Measurements from ENCODE around the gene OR2T11. TPM values are rescaled to one million over a fixed set of nuclear protein-coding genes. Genes with fewer than 3 reads are reported as not detected.
A peak's percentile ranks its signal among the peaks of the same experiment; 100 is the strongest.

The OR2T11 gene
- total RNA-seq, 1 donor from 2014 or later = not detected

GRCh38 chr1:248625166-248625565 is 9.7 kb downstream of the OR2T11 start:
- Histone ChIP-seq H3K36me3 (no peaks in the 10 kb centered on the region), H3K4me1 (no peaks in the 10 kb centered on the region), H3K4me3 (no peak overlapping the region), H3K27me3 (no peaks in the 10 kb centered on the region), H3K9me3 (no peaks in the 10 kb centered on the region), H3K27ac (no peak overlapping the region)
- intact Hi-C loops (cut with DNase I) = no loop called here
- DNase-seq (no peak), ATAC-seq (no peak)
- TF ChIP-seq, protein P1, sequence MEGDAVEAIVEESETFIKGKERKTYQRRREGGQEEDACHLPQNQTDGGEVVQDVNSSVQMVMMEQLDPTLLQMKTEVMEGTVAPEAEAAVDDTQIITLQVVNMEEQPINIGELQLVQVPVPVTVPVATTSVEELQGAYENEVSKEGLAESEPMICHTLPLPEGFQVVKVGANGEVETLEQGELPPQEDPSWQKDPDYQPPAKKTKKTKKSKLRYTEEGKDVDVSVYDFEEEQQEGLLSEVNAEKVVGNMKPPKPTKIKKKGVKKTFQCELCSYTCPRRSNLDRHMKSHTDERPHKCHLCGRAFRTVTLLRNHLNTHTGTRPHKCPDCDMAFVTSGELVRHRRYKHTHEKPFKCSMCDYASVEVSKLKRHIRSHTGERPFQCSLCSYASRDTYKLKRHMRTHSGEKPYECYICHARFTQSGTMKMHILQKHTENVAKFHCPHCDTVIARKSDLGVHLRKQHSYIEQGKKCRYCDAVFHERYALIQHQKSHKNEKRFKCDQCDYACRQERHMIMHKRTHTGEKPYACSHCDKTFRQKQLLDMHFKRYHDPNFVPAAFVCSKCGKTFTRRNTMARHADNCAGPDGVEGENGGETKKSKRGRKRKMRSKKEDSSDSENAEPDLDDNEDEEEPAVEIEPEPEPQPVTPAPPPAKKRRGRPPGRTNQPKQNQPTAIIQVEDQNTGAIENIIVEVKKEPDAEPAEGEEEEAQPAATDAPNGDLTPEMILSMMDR (IDR thresholded peaks at IDR 0.05) = no peak

DNA sequence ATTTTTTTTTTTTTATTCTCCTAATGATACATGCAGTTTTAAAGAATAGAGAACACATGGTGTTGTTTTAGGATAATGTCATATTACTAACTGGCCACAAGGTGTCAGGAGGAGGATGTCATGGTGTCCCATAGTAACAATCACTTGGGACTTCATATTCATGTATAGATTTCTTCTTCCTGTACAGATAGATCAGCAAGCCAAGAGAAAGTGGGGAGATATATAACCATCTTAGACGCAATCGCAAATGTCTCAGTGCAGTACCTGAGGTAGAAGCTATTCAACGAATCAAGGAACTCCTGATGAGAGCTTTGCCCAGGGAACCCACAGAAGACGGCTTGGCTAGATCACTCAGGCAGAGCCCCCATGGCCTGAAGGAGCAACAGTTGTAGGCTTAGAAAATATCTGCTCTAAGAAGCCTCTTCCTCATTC is 12.3 kb downstream of the OR2T11 start:
- H3K9me3 ChIP-seq = no peaks in the 10 kb centered on the region
- no peak for DNase-seq
- H3K27ac ChIP-seq = no peak overlapping the region
- H3K27me3 ChIP-seq = no peaks in the 10 kb centered on the region
- ATAC-seq = peak; percentile 84
- H3K4me3 ChIP-seq = no peak overlapping the region
- no peaks in the 10 kb centered on the region for H3K36me3 ChIP-seq
- no peaks in the 10 kb centered on the region for H3K4me1 ChIP-seq
- intact Hi-C loops (cut with DNase I) = no loop called here
- TF ChIP-seq, protein P1 (IDR thresholded peaks at IDR 0.05) = peak; percentile 64

- intact Hi-C loops (cut with DNase I) = no loop called here
- TF ChIP-seq, protein P1 (IDR thresholded peaks at IDR 0.05) = no peak
- Histone ChIP-seq H3K27me3 (no peaks in the 10 kb centered on the region), H3K27ac (no peak overlapping the region), H3K4me1 (no peaks in the 10 kb centered on the region), H3K36me3 (no peaks in the 10 kb centered on the region), H3K4me3 (no peak overlapping the region), H3K9me3 (no peaks in the 10 kb centered on the region)
- ATAC-seq = no peak
- DNase-seq = no peak
These were observed 13.1 kb downstream of the OR2T11 start for GRCh38 chr1:248621770-248622169.

GRCh38 chr1:248618878-248619277 is 16.0 kb downstream of the OR2T11 start:
- H3K27me3 ChIP-seq = no peaks in the 10 kb centered on the region
- H3K36me3 ChIP-seq = no peaks in the 10 kb centered on the region
- H3K27ac ChIP-seq = no peak overlapping the region
- no peaks in the 10 kb centered on the region for H3K9me3 ChIP-seq
- TF ChIP-seq, protein P1 (IDR thresholded peaks at IDR 0.05) = peak; percentile 71
- no peaks in the 10 kb centered on the region for H3K4me1 ChIP-seq
- intact Hi-C loops (cut with DNase I) = no loop called here
- peak; percentile 73 for ATAC-seq
- no peak for DNase-seq
- H3K4me3 ChIP-seq = no peak overlapping the region

DNA sequence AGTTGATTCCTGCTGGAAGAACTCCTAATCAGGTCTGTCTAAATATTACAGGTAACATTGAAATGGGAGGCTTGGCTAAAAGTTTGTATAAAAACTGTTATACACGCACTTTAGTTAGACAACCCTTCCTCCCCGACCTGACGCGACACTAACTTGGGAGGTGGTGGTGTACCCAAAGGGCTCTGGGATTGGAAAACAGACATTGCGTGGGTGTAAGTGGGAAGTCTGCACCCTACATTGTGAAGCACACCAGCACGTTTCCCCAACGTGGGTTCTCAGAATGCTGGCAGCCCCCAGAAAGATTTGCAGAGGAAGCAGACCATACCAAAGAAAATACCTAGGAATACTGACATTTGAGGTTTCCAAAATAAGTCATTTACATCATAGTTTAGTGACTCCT is 16.8 kb downstream of the OR2T11 start:
- TF ChIP-seq, protein P1 (IDR thresholded peaks at IDR 0.05) = no peak
- no peaks in the 10 kb centered on the region for H3K9me3 ChIP-seq
- no peaks in the 10 kb centered on the region for H3K36me3 ChIP-seq
- DNase-seq = no peak
- H3K4me3 ChIP-seq = no peak overlapping the region
- H3K4me1 ChIP-seq = no peaks in the 10 kb centered on the region
- intact Hi-C loops (cut with DNase I) = no loop called here
- H3K27ac ChIP-seq = no peak overlapping the region
- ATAC-seq = no peak
- no peaks in the 10 kb centered on the region for H3K27me3 ChIP-seq

DNA sequence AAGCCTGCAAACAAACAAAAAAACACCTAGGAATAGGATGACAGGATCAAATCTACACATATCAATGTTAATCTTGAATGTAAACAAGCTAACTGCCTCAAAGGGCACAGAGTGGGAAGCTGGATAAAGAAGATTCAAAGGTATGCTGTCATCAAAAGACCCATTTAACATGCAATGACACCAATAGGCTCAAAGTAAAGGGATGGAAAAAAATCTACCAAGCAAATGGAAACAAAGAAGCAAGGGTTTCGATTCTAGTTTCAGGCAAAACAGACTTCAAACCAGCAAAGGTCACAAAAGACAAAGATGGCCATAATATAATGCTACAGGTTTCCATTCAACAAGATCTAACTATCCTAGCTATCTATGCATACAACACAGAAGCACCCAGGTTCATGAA is 21.1 kb downstream of the OR2T11 start:
- H3K4me3 ChIP-seq = no peak overlapping the region
- intact Hi-C loops (cut with DNase I) = no loop called here
- no peak for DNase-seq
- TF ChIP-seq, protein P1 (IDR thresholded peaks at IDR 0.05) = no peak
- H3K27ac ChIP-seq = no peak overlapping the region
- H3K4me1 ChIP-seq = no peaks in the 10 kb centered on the region
- H3K36me3 ChIP-seq = no peaks in the 10 kb centered on the region
- no peaks in the 10 kb centered on the region for H3K9me3 ChIP-seq
- H3K27me3 ChIP-seq = no peaks in the 10 kb centered on the region
- ATAC-seq = no peak
